A549 treated with ZK216348 at 1 μM for 4 hours (cell line): Measurements from ENCODE around the gene KNG1. TPM values are rescaled to one million over a fixed set of nuclear protein-coding genes. Genes with fewer than 3 reads are reported as not detected.

ENCODE experiments used
- total RNA-seq: library from RNA; stranded (reverse); fragments of 200-300 nt; extraction: Qiagen RNA extraction; gene quantifications from 5 replicates; pipeline ENCODE4 v1.2.3, GENCODE V29; 2022; ENCODE audit warnings: low read depth

The KNG1 gene
- total RNA-seq, result 0.09 TPM in 1 of 5 replicates, not detected in the others

GRCh38 chr3:186717039-186717457 is at the start of gene KNG1:
Gene KNG1, plus strand, starts transcription at chr3:186717359. Its CDS starts 184 bp downstream, at chr3:186717543.

GRCh38 chr3:186783058-186783730 is 66.0 kb downstream of the KNG1 start, which contains the start of gene EIF4A2:
Gene EIF4A2, plus strand, starts transcription at chr3:186783577. Its CDS starts 34 bp downstream, at chr3:186783611.

Other genes with a start within 250 kb of the KNG1 start
- gene CRYGS, start 173.0 kb upstream of the KNG1 start, total RNA-seq, result 0.27 to 0.81 TPM (median 0.43 TPM) in 5 replicates
- gene TBCCD1, start 150.0 kb upstream of the KNG1 start, total RNA-seq, result 5.2 to 6.9 TPM (median 6.6 TPM) in 5 replicates
- 51.3 to 59.7 TPM (median 56.3 TPM) in 5 replicates for gene DNAJB11, start 146.6 kb upstream of the KNG1 start, total RNA-seq
- gene AHSG, start 104.3 kb upstream of the KNG1 start, total RNA-seq, result 0.18 to 0.29 TPM in 2 of 5 replicates, not detected in the others
- 0.14 to 0.34 TPM (median 0.28 TPM) in 3 of 5 replicates, not detected in the others for gene FETUB, start 77.0 kb upstream of the KNG1 start, total RNA-seq
- not detected in 5 replicates for gene HRG, start 51.3 kb upstream of the KNG1 start, total RNA-seq
- 124 to 142 TPM (median 141 TPM) in 5 replicates for gene EIF4A2, start 66.2 kb downstream of the KNG1 start, total RNA-seq
- gene RFC4, start 89.1 kb downstream of the KNG1 start, total RNA-seq, result 43.9 to 76.3 TPM (median 48.5 TPM) in 5 replicates
- gene ADIPOQ, start 125.4 kb downstream of the KNG1 start, total RNA-seq, result not detected in 5 replicates
- gene ST6GAL1, start 213.2 kb downstream of the KNG1 start, total RNA-seq, result 2.6 to 4.3 TPM (median 3.5 TPM) in 5 replicates